OCI-M2 (cell line): ENCODE measurements around the gene PPIL4.
"Not testable (repeated sequence)": the region's sequence is repeated elsewhere in the genome, so short reads cannot be mapped to it uniquely, and the experiment has no call there.

Experiments used
- DNase-seq: peaks from one replicate; lab custom pipeline; 2025; ENCODE audit not compliant: unreplicated experiment; lab: John Stamatoyannopoulos, UW

Gene PPIL4

DNA sequence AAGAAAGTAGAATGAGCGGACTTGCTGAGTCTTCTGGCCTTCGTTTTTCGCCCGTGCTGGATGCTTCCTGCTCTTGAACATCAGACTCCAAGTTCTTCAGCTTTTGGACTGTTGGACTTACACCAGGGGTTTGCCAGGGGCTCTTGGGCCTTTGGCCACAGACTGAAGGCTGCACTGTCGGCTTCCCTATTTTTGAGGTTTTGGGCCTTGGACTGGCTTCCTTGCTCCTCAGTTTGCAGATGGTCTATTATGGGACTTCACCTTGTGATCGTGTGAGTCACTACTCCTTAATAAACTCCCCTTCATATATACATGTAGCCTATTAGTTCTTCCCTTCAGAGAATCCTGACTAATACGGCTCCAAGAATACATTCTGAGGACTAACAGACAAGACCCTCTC lies 83.1 kb downstream of the PPIL4 start:
- not testable (repeated sequence) for DNase-seq

DNA sequence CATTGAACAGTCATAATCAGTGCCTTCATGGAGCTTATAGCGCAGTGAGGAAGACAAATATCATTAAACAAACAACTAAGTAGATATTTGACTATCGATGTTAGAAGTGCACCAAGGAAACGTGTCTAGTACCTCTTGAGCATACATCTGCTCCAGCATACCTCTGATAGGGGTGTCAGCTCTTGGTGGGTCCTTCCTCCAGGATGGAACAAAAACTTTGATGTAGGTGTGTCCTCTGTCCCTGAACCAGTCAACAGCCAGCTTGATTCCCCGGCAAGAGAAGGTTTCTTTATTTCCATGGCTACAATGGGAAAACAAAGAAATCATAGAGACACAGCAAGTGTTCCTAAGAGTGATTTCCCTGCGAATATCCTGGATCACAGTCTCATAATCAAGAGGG lies 84.2 kb downstream of the PPIL4 start:
- no peak for DNase-seq

DNA sequence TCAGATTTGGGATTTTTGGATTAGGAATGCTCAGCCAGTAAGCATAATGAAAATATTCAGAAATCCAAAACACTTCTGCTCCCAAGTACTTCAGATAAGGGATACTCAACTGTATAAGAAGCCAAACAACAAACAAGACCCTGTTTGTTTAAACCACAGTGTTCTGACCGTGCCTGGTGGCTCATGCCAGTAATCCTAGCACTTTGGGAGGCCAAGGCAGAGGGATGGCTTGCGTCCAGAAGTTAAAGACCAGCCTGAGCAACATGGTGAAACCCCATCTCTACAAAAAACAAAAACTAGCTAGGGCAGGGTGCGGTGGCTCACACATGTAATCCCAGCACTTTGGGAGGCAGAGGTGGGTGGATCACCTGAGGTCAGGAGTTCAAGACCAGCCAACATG lies 85.6 kb downstream of the PPIL4 start:
- DNase-seq = not testable (repeated sequence)

DNA sequence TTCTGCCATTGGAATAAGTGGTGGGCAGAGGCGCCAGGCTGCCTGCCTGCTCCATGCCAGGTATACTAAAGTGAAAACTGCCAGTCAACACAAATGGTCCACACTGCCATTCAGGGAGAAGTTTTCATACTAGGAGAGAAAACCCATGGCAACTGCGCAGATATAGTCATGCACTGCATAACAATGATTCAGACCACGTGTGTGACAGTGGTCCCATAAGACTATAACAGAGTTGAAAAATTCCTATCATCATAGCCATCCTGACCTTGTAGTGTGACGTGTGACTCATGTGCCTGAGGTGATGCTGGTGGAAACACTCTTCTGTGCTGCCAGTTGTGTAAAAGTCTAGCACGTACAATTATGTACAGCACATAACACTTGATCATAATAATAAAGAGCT lies 86.1 kb downstream of the PPIL4 start:
- no peak for DNase-seq

DNA sequence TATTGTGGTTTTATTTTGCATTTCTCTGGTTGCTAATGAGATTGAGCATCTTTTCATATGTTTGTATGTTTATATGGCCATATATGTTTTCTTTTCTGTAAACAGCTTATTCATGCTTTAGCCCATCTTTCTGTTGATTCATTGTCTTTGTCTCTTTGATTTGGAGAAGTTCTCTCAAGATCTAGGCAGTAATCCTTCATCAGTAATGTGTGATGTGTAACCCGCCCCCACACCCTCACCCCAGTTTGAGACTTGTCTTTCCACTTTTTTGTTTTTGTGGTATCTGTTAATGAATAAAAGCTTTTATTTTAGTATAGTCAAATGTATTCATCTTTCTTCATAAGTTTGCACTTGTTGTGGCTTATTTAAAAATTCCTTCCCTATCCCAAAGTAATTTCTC lies 87.0 kb downstream of the PPIL4 start:
- no peak for DNase-seq

DNA sequence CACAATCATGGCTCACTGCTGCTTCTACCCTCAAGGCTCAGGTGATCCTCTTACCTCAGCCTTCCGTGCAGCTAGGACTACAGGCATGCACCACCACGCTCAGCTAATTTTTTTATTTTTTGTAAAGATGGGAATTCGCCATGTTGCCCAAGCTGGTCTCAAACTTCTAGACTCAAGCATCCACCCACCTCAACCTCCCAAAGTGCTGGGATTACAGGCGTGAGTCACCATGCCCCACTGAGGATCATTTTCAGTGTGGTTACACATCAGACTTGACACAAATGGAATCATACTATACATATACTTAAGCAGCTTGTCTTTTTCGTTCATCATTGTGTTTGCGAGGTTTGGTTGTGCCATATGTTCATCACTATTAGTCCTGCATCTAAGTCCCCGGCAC lies 87.6 kb downstream of the PPIL4 start:
- DNase-seq = no peak

DNA sequence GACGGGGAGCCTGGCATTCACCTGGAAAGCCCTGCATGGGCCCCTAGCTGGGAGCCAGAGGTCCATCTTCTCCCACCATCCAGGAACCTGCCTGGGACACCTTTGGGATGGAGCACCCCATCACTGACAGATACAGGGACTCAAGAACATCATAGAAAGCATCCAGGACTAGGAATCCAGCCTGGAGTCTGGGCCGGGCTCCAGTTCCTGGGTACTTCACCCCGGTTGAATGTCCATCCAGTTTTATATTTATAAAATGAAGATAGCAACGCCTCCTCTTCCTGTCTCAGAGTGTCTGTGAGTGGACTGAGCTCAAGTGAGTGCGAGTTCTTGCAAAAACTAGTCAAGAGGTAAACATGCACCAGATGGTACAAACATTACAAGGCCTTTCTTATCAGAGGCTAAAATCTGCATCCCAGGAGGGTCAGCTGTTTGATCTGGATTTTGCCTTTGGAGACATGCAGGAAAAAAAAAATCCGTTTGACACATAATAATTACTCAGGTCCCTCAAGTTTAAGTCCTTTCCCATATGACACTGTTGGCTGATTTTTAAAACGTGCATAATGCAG lies 88.4 kb downstream of the PPIL4 start:
- DNase-seq = no peak

DNA sequence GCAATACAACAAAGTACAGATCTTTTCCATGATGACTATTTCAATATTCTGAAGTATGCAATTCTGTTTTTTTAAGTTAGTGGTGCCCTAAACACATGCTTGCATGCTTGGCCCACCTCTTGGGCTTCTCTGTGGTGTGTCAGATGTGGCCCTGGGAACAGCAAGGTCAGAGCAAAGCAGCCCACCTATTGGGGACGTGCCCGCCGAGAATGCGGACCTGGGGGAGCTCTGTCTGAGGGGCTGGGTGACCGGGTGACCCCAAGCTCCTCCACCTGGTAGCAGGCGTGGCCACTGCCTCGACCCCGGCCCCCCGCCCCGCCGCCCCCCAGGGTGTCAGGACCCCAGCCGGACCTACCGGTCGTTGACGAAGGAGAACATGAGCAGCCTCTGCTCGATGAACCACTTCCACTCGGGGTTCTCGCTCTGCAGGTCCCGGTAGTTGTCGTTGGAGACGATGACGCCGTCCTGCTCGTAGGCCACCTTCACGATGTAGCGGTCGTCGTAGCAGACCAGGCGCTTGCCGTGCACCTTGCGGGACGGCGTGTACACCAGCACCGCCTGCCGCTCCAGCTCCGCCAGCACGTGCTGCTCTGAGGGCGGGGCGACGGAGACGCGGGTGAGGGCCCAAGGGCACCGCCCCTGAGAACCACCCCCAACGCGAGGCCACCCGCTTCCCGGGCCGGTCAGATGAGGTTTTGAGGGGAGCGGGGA lies 89.4 kb downstream of the PPIL4 start:
- DNase-seq = no peak

DNA sequence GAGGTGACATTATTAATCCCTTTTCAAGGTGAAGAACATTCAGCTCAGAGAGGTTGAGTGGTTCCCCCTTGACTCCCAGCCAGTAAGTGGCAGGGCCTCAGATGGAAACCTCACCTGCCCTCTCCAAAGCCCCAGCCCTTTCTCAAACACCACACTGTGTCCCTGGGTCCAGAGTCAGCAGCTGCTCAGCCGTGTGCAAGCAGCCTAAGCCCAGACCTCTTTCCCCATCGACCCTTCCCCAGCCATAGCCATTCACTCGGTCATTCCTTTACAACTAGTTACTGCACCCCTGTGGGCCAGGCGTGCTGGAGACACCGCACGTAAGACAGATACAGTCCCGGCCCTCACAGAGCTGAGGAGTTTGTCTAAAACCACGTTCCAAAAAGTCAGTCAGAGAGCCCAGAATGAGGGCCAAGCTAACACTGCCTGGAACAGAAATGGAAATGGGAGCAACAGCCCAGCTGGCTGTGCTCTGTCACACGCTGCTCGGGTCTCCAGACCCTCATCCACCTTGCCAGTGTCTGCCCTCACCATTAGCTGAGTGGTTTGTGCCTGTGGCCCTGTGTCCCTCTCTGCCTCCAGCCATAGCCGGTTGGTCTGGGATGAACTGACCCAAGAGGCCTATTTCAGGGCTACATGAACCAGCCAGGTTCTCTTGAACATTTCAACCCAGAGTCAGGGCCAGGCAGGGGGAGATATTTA lies 90.7 kb downstream of the PPIL4 start:
- DNase-seq = no peak
